Spleen (tissue), 7 donors: Measurements from ENCODE around the gene HIGD1B.

ENCODE experiments used
- CTCF ChIP-seq, 11 experiments: fragments of 200-600 bp in 7 of 11; fragments of 450-650 bp in 4 of 11; sonication (generic) in 4 of 11; IDR thresholded peaks in 8 of 11; conservative IDR thresholded peaks in 3 of 11; 1 replicate in 7 of 11; 2 replicates in 4 of 11; pipeline versions ENCODE4 v1.4.0 to v1.8.0; 2016 to 2021; ENCODE audit warnings: antibody characterized with exemption in 11 of 11, inconsistent platforms in 4 of 11, mild to moderate bottlenecking in 1 of 11
- POLR2A ChIP-seq, 3 donors: fragments of 450-650 bp; IDR thresholded peaks; one replicate each; pipeline ENCODE4 v1.5.1; 2017; ENCODE audit warnings: antibody characterized with exemption in 3 of 3, mild to moderate bottlenecking in 1 of 3
- POLR2AphosphoS5 ChIP-seq, 3 donors: sonication (generic); formaldehyde crosslinking; IDR thresholded peaks; one replicate each; pipeline ENCODE4 v1.5.1; 2017; ENCODE audit warnings: antibody characterized with exemption in 3 of 3
- donor health status: DM: no; HTN: no; CAD: no; lungs with moderate emphysema.
- donor health status: DM: no; HTN: no; CAD: no.
- donor health status: DM: no; HTN: no; CAD: no.

GRCh38 chr17:44884941-44885340, 37.3 kb downstream of the HIGD1B start:
- TF ChIP-seq CTCF (IDR thresholded peaks at IDR 0.05 in 8 of 11, conservative IDR thresholded peaks at IDR 0.05 in 3 of 11): no peak
- no peak for TF ChIP-seq POLR2A (IDR thresholded peaks at IDR 0.05)
- no peak for TF ChIP-seq POLR2AphosphoS5 (IDR thresholded peaks at IDR 0.05)
